Astrocyte (in vitro differentiated cells and primary cell): Measurements from ENCODE around the gene MAPK9. TPM values are rescaled to one million over a fixed set of nuclear protein-coding genes. Genes with fewer than 3 reads are reported as not detected.

Experiments used
- DNase-seq: peaks from one replicate; pipeline ENCODE4 v3.0.0-alpha.2; 2010; ENCODE audit warnings: low read depth
- FAIRE-seq: peaks from 2 replicates; lab custom pipeline; 2011; peaks lifted over from hg19 to GRCh38; lab: Jason Lieb, UNC
- H2AFZ ChIP-seq: 2 replicates; pipeline ENCODE4 v1.6.0; 2012; ENCODE audit warnings: low read depth, low read length, inconsistent platforms
- H3K27ac ChIP-seq: 2 replicates; pipeline ENCODE4 v1.5.1; 2011; ENCODE audit warnings: low read depth, low read length, inconsistent platforms
- H3K27me3 ChIP-seq: 2 replicates; pipeline ENCODE4 v1.6.0; 2011; ENCODE audit warnings: low read length, inconsistent platforms; ENCODE audit not compliant: insufficient read depth
- H3K36me3 ChIP-seq: 2 replicates; pipeline ENCODE4 v1.5.1; 2011; ENCODE audit warnings: low read length, inconsistent platforms; ENCODE audit not compliant: insufficient read depth
- H3K4me1 ChIP-seq: 2 replicates; pipeline ENCODE4 v1.5.1; 2011; ENCODE audit warnings: low read length, inconsistent platforms; ENCODE audit not compliant: insufficient read depth
- H3K4me2 ChIP-seq: 2 replicates; pipeline ENCODE4 v1.6.0; 2012; ENCODE audit warnings: low read length, inconsistent platforms
- H3K4me3 ChIP-seq: 2 replicates; pipeline ENCODE4 v1.5.1; 2011; ENCODE audit warnings: low read depth, mild to moderate bottlenecking, low read length, inconsistent platforms; ENCODE audit not compliant: insufficient read depth
- H3K79me2 ChIP-seq: 2 replicates; pipeline ENCODE4 v1.6.0; 2012; ENCODE audit warnings: mild to moderate bottlenecking, low read length, inconsistent platforms; ENCODE audit not compliant: insufficient read depth
- H3K9ac ChIP-seq: 2 replicates; pipeline ENCODE4 v1.6.0; 2012; ENCODE audit warnings: mild to moderate bottlenecking, low read length, inconsistent platforms
- H3K9me3 ChIP-seq: 2 replicates; pipeline ENCODE4 v1.5.1; 2012; ENCODE audit warnings: low read depth, mild to moderate bottlenecking, low read length, inconsistent platforms; ENCODE audit not compliant: insufficient read depth
- H4K20me1 ChIP-seq: 2 replicates; pipeline ENCODE4 v1.6.0; 2012; ENCODE audit warnings: low read length, inconsistent platforms; ENCODE audit not compliant: insufficient read depth
- H3K27ac Mint-ChIP-seq: one replicate; pipeline ENCODE4 v1.8.0; 2021; ENCODE audit warnings: mild to moderate bottlenecking, mixed read lengths; ENCODE audit not compliant: unreplicated experiment
- H3K27me3 Mint-ChIP-seq: one replicate; pipeline ENCODE4 v1.8.0; 2021; ENCODE audit warnings: low read depth, mixed read lengths; ENCODE audit not compliant: unreplicated experiment
- H3K36me3 Mint-ChIP-seq: one replicate; pipeline ENCODE4 v1.8.0; 2021; ENCODE audit warnings: low read depth, mixed read lengths; ENCODE audit not compliant: unreplicated experiment
- H3K4me1 Mint-ChIP-seq: one replicate; pipeline ENCODE4 v1.8.0; 2021; ENCODE audit warnings: low read depth, mixed read lengths; ENCODE audit not compliant: unreplicated experiment
- H3K4me3 Mint-ChIP-seq: one replicate; pipeline ENCODE4 v1.8.0; 2021; ENCODE audit warnings: mild to moderate bottlenecking, moderate library complexity, mixed read lengths; ENCODE audit not compliant: unreplicated experiment
- H3K9me3 Mint-ChIP-seq: one replicate; pipeline ENCODE4 v1.8.0; 2021; ENCODE audit warnings: mild to moderate bottlenecking, mixed read lengths; ENCODE audit not compliant: unreplicated experiment
- CTCF ChIP-seq: IDR thresholded peaks from 2 replicates; pipeline ENCODE4 v1.5.1; 2011; ENCODE audit warnings: low read depth, mild to moderate bottlenecking, inconsistent platforms, low read length, moderate library complexity; ENCODE audit not compliant: insufficient read depth
- EZH2 ChIP-seq: IDR thresholded peaks from 2 replicates; pipeline ENCODE4 v1.6.1; 2012; ENCODE audit warnings: mild to moderate bottlenecking, low read length, inconsistent platforms; ENCODE audit not compliant: insufficient read depth
- total RNA-seq: library from RNA; stranded (reverse); gene quantifications from 2 replicates; pipeline ENCODE4 v1.2.1, GENCODE V29; 2021

Gene MAPK9
- total RNA-seq, 1 donor from 2014 or later = 34.0 TPM

DNA sequence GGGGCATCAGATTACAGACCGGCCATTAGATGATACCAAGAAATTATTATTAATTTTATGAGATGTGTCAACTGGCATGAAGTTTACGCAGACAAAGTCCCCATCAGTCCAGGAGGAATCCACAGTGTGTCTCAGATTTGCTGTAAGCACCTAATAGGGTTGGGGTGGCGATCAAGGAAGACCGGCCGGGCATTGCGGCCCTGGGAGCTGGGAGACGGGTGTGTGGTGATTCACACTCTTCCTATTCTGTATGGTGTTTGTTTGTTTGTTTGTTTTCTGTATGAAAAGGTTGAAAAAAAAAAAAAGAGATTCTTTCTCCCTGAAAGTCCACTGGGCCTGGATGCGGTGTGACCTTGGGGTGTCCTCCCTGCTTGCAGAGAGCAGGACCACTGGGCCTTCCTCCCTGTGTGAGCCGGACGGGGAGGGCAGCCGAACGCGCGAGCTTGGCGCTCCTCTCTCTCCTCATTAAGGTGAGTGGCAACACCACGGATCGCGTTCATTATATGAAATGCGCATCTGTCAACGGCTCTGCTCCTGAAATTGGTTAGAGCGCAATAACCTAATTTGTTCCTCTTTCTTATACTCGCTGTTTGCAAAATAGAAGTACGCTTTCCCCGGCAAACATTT is 98.0 kb downstream of the MAPK9 start:
- peaks cover 4% of the 10 kb centered on the region for H3K27me3 Mint-ChIP-seq
- Histone ChIP-seq H4K20me1 (no peaks in the 10 kb centered on the region), H3K79me2 (no peaks in the 10 kb centered on the region), H3K9me3 (no peaks in the 10 kb centered on the region), H3K9ac (no peak overlapping the region), H3K27ac (no peak overlapping the region), H3K4me1 (no peaks in the 10 kb centered on the region), H3K4me2 (no peak overlapping the region), H3K36me3 (no peaks in the 10 kb centered on the region), H2AFZ (no peak overlapping the region), H3K4me3 (no peak overlapping the region), H3K27me3 (no peaks in the 10 kb centered on the region)
- no peak overlapping the region for H3K4me3 Mint-ChIP-seq
- DNase-seq = no peak
- no peaks in the 10 kb centered on the region for H3K4me1 Mint-ChIP-seq
- peaks cover 2% of the 10 kb centered on the region for H3K36me3 Mint-ChIP-seq
- FAIRE-seq = no peak
- no peak for TF ChIP-seq EZH2
- TF ChIP-seq CTCF = no peak
- H3K9me3 Mint-ChIP-seq = no peaks in the 10 kb centered on the region
- no peak overlapping the region for H3K27ac Mint-ChIP-seq

- no peaks in the 10 kb centered on the region for H3K4me1 Mint-ChIP-seq
- H3K4me3 ChIP-seq = no peak overlapping the region
- no peaks in the 10 kb centered on the region for H3K36me3 ChIP-seq
- H3K4me2 ChIP-seq = no peak overlapping the region
- peaks cover 2% of the 10 kb centered on the region for H3K36me3 Mint-ChIP-seq
- H3K27me3 Mint-ChIP-seq = no peaks in the 10 kb centered on the region
- no peaks in the 10 kb centered on the region for H3K4me1 ChIP-seq
- peaks cover 5% of the 10 kb centered on the region for H3K9me3 ChIP-seq
- TF ChIP-seq CTCF (no peak), EZH2 (no peak)
- H4K20me1 ChIP-seq = no peaks in the 10 kb centered on the region
- no peak overlapping the region for H3K9ac ChIP-seq
- H3K9me3 Mint-ChIP-seq = peaks cover 8% of the 10 kb centered on the region
- H2AFZ ChIP-seq = no peak overlapping the region
- FAIRE-seq = no peak
- no peak overlapping the region for H3K27ac Mint-ChIP-seq
- no peaks in the 10 kb centered on the region for H3K27me3 ChIP-seq
- H3K27ac ChIP-seq = no peak overlapping the region
- no peak for DNase-seq
- H3K4me3 Mint-ChIP-seq = no peak overlapping the region
- no peaks in the 10 kb centered on the region for H3K79me2 ChIP-seq
These were observed 100.2 kb downstream of the MAPK9 start for GRCh38 chr5:180191716-180192115.

DNA sequence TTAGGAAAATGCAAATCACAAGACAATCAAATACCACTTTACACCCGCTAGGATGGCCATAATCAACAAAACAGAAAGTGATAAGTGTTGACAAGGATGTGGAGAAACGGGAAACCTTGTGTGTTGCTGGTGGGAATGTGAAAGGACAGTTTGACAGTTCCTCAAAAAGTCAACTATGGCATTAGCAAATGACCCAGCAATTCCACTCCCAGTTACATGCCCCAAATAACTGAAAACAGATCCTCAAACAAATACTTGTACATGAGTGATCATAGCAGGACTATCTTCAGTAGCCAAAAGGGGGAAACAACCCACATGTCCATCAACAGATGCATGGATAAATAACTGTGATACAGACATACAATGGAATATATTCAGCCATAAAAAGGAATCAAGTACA is 104.1 kb downstream of the MAPK9 start:
- Histone ChIP-seq H3K27me3 (peaks cover under 1% of the 10 kb centered on the region), H3K4me1 (no peaks in the 10 kb centered on the region), H3K4me2 (no peak overlapping the region), H3K27ac (no peak overlapping the region), H4K20me1 (no peaks in the 10 kb centered on the region), H3K9ac (no peak overlapping the region), H2AFZ (no peak overlapping the region), H3K9me3 (peaks cover 5% of the 10 kb centered on the region), H3K79me2 (no peaks in the 10 kb centered on the region), H3K36me3 (no peaks in the 10 kb centered on the region), H3K4me3 (no peak overlapping the region)
- Mint-ChIP-seq H3K27ac (no peak overlapping the region), H3K4me3 (no peak overlapping the region), H3K9me3 (peaks cover 14% of the 10 kb centered on the region), H3K36me3 (peaks cover 2% of the 10 kb centered on the region), H3K27me3 (no peaks in the 10 kb centered on the region), H3K4me1 (no peaks in the 10 kb centered on the region)
- no peak for TF ChIP-seq EZH2
- no peak for TF ChIP-seq CTCF
- FAIRE-seq (no peak), DNase-seq (no peak)
